Activated naive CD8-positive, alpha-beta T cell treated with anti-CD3 and anti-CD28 coated beads, Interleukin-2, amount 50 U/mL, for 24 hours (primary cell): ENCODE measurements around the gene RAB5B.
"Not testable (repeated sequence)": the region's sequence is repeated elsewhere in the genome, so short reads cannot be mapped to it uniquely, and the experiment has no call there.

Experiments used
- ATAC-seq: fragments of 150-1000 bp; cut with Tn5 transposase; one replicate; pipeline ENCODE4 v1.10.0; 2021
- DNase-seq: peaks from one replicate; pipeline ENCODE4 v3.0.0; 2021
- H3K27ac Mint-ChIP-seq: one replicate; pipeline ENCODE4 v1.8.0; 2021; ENCODE audit warnings: mild to moderate bottlenecking, mixed read lengths
- H3K27me3 Mint-ChIP-seq: one replicate; pipeline ENCODE4 v1.8.0; 2021; ENCODE audit warnings: mixed read lengths
- H3K36me3 Mint-ChIP-seq: one replicate; pipeline ENCODE4 v1.8.0; 2021; ENCODE audit warnings: low read depth, mixed read lengths
- H3K4me1 Mint-ChIP-seq: one replicate; pipeline ENCODE4 v1.8.0; 2021; ENCODE audit warnings: mixed read lengths
- H3K4me3 Mint-ChIP-seq: one replicate; pipeline ENCODE4 v1.8.0; 2021; ENCODE audit warnings: mild to moderate bottlenecking, moderate library complexity, mixed read lengths
- H3K9me3 Mint-ChIP-seq: one replicate; pipeline ENCODE4 v1.8.0; 2021; ENCODE audit warnings: mixed read lengths

Gene RAB5B

GRCh38 chr12:55965240-55965639 lies 8.6 kb upstream of the RAB5B start:
- Mint-ChIP-seq H3K27ac (peak overlapping the region; percentile 10), H3K27me3 (no peaks in the 10 kb centered on the region), H3K4me3 (no peak overlapping the region), H3K4me1 (peaks cover 29% of the 10 kb centered on the region), H3K9me3 (no peaks in the 10 kb centered on the region), H3K36me3 (peaks cover 17% of the 10 kb centered on the region)
- DNase-seq (no peak), ATAC-seq (no peak)

- Mint-ChIP-seq H3K9me3 (no peaks in the 10 kb centered on the region), H3K27me3 (no peaks in the 10 kb centered on the region), H3K4me3 (peak within 1 kb of the TSS; percentile 97), H3K4me1 (peaks cover 32% of the 10 kb centered on the region), H3K27ac (peak within 1 kb of the TSS; percentile 89), H3K36me3 (peaks cover 21% of the 10 kb centered on the region)
- DNase-seq (no peak), ATAC-seq (no peak)
These were observed 7.9 kb upstream of the RAB5B start, which contains the start of gene PMEL for GRCh38 chr12:55965941-55966407. TSS of gene PMEL (minus strand) at chr12:55966042. CDS start at chr12:55966011, 31 bp downstream.

- peak within 1 kb of the TSS; percentile 97 for H3K4me3 Mint-ChIP-seq
- peaks cover 32% of the 10 kb centered on the region for H3K4me1 Mint-ChIP-seq
- H3K27me3 Mint-ChIP-seq, result no peaks in the 10 kb centered on the region
- peaks cover 25% of the 10 kb centered on the region for H3K36me3 Mint-ChIP-seq
- H3K9me3 Mint-ChIP-seq, result no peaks in the 10 kb centered on the region
- peak; percentile 97 for DNase-seq
- peak; percentile 95 for ATAC-seq
- peak within 1 kb of the TSS; percentile 89 for H3K27ac Mint-ChIP-seq
These were observed 7.2 kb upstream of the RAB5B start, which contains the start of gene CDK2 for GRCh38 chr12:55966408-55967281. TSS of gene CDK2 (plus strand) at chr12:55966830. CDS start at chr12:55967009, 179 bp downstream.

GRCh38 chr12:55969356-55969755 lies 4.5 kb upstream of the RAB5B start:
- Mint-ChIP-seq H3K4me3 (peak overlapping the region; percentile 97), H3K9me3 (no peaks in the 10 kb centered on the region), H3K4me1 (peaks cover 32% of the 10 kb centered on the region), H3K36me3 (peaks cover 25% of the 10 kb centered on the region), H3K27me3 (no peaks in the 10 kb centered on the region), H3K27ac (no peak overlapping the region)
- no peak for ATAC-seq
- DNase-seq, result no peak

GRCh38 chr12:55970775-55971174 lies 3.1 kb upstream of the RAB5B start:
- peaks cover 31% of the 10 kb centered on the region for H3K4me1 Mint-ChIP-seq
- ATAC-seq, result no peak
- no peaks in the 10 kb centered on the region for H3K9me3 Mint-ChIP-seq
- no peaks in the 10 kb centered on the region for H3K27me3 Mint-ChIP-seq
- H3K27ac Mint-ChIP-seq, result no peak overlapping the region
- DNase-seq, result no peak
- H3K36me3 Mint-ChIP-seq, result peaks cover 28% of the 10 kb centered on the region
- no peak overlapping the region for H3K4me3 Mint-ChIP-seq

- Mint-ChIP-seq H3K4me3 (no peak overlapping the region), H3K9me3 (no peaks in the 10 kb centered on the region), H3K36me3 (peaks cover 28% of the 10 kb centered on the region), H3K27me3 (no peaks in the 10 kb centered on the region), H3K27ac (no peak overlapping the region), H3K4me1 (peaks cover 27% of the 10 kb centered on the region)
- ATAC-seq, result no peak
- DNase-seq, result no peak
These were observed 1.8 kb upstream of the RAB5B start for GRCh38 chr12:55972042-55972441.

GRCh38 chr12:55972456-55972855 lies 1.4 kb upstream of the RAB5B start:
- no peak for ATAC-seq
- H3K27ac Mint-ChIP-seq, result no peak overlapping the region
- no peak for DNase-seq
- peaks cover 28% of the 10 kb centered on the region for H3K36me3 Mint-ChIP-seq
- peaks cover 29% of the 10 kb centered on the region for H3K4me1 Mint-ChIP-seq
- H3K4me3 Mint-ChIP-seq, result no peak overlapping the region
- no peaks in the 10 kb centered on the region for H3K9me3 Mint-ChIP-seq
- no peaks in the 10 kb centered on the region for H3K27me3 Mint-ChIP-seq

GRCh38 chr12:55972911-55973598 lies 823 bp upstream of the RAB5B start:
- ATAC-seq (no peak), DNase-seq (no peak)
- Mint-ChIP-seq H3K27ac (no peak overlapping the region), H3K36me3 (peaks cover 26% of the 10 kb centered on the region), H3K9me3 (no peaks in the 10 kb centered on the region), H3K27me3 (no peaks in the 10 kb centered on the region), H3K4me1 (peaks cover 23% of the 10 kb centered on the region), H3K4me3 (no peak overlapping the region)

- H3K9me3 Mint-ChIP-seq, result no peaks in the 10 kb centered on the region
- DNase-seq (peak; percentile 45), ATAC-seq (peak; percentile 11)
- peaks cover 17% of the 10 kb centered on the region for H3K36me3 Mint-ChIP-seq
- H3K27me3 Mint-ChIP-seq, result no peaks in the 10 kb centered on the region
- no peak overlapping the region for H3K4me3 Mint-ChIP-seq
- peaks cover 14% of the 10 kb centered on the region for H3K4me1 Mint-ChIP-seq
- no peak overlapping the region for H3K27ac Mint-ChIP-seq
These were observed 441 bp downstream of the RAB5B start for GRCh38 chr12:55974308-55974730.

- Mint-ChIP-seq H3K4me3 (no peak overlapping the region), H3K36me3 (peaks cover 6% of the 10 kb centered on the region), H3K4me1 (peaks cover 22% of the 10 kb centered on the region), H3K27me3 (no peaks in the 10 kb centered on the region), H3K27ac (no peak overlapping the region), H3K9me3 (no peaks in the 10 kb centered on the region)
- no peak for ATAC-seq
- no peak for DNase-seq
These were observed 4.5 kb downstream of the RAB5B start for GRCh38 chr12:55978393-55978792.

- H3K27ac Mint-ChIP-seq, result no peak overlapping the region
- H3K36me3 Mint-ChIP-seq, result peaks cover 8% of the 10 kb centered on the region
- no peak overlapping the region for H3K4me3 Mint-ChIP-seq
- H3K27me3 Mint-ChIP-seq, result no peaks in the 10 kb centered on the region
- DNase-seq (no peak), ATAC-seq (no peak)
- H3K4me1 Mint-ChIP-seq, result peaks cover 24% of the 10 kb centered on the region
- H3K9me3 Mint-ChIP-seq, result no peaks in the 10 kb centered on the region
These were observed 5.2 kb downstream of the RAB5B start for GRCh38 chr12:55979069-55979468.

- not testable (repeated sequence) for H3K27me3 Mint-ChIP-seq, H3K9me3 Mint-ChIP-seq, DNase-seq, H3K4me3 Mint-ChIP-seq, H3K36me3 Mint-ChIP-seq, ATAC-seq, H3K27ac Mint-ChIP-seq
- peaks cover 16% of the 10 kb centered on the region for H3K4me1 Mint-ChIP-seq
These were observed 8.0 kb downstream of the RAB5B start for GRCh38 chr12:55981882-55982281.

- Mint-ChIP-seq H3K36me3 (peaks cover 5% of the 10 kb centered on the region), H3K4me3 (no peak overlapping the region), H3K27ac (no peak overlapping the region), H3K4me1 (peaks cover 12% of the 10 kb centered on the region), H3K27me3 (no peaks in the 10 kb centered on the region), H3K9me3 (no peaks in the 10 kb centered on the region)
- DNase-seq (no peak), ATAC-seq (no peak)
These were observed 8.6 kb downstream of the RAB5B start for GRCh38 chr12:55982319-55982936.

- no peaks in the 10 kb centered on the region for H3K9me3 Mint-ChIP-seq
- peaks cover 12% of the 10 kb centered on the region for H3K4me1 Mint-ChIP-seq
- no peak overlapping the region for H3K27ac Mint-ChIP-seq
- H3K36me3 Mint-ChIP-seq, result peaks cover 3% of the 10 kb centered on the region
- no peak overlapping the region for H3K4me3 Mint-ChIP-seq
- DNase-seq (no peak), ATAC-seq (no peak)
- no peaks in the 10 kb centered on the region for H3K27me3 Mint-ChIP-seq
These were observed 9.5 kb downstream of the RAB5B start for GRCh38 chr12:55983232-55983842.
